Activated B cell treated with CpG ODN at 0.5 μM for 24 hours (primary cell): ENCODE results near the gene SMPD4. TPM values are rescaled to one million over a fixed set of nuclear protein-coding genes. Genes with fewer than 3 reads are reported as not detected.
"Not testable (repeated sequence)": the region's sequence is repeated elsewhere in the genome, so short reads cannot be mapped to it uniquely, and the experiment has no call there.

Experiments
- ATAC-seq: fragments of 200-7000 bp; cut with Tn5 transposase; one replicate; pipeline ENCODE4 v1.10.0; 2021; ENCODE audit warnings: low read depth, mild to moderate bottlenecking, moderate library complexity
- CTCF ChIA-PET: fragments of 350-600 bp; sonication (Branson Sonifier 250); formaldehyde crosslinking; loops from one replicate; lab custom pipeline; 2021; ENCODE audit warnings: antibody characterized with exemption; lab: Charles Lee
- POLR2A ChIA-PET: fragments of 350-600 bp; sonication (Branson Sonifier 250); formaldehyde crosslinking; loops from one replicate; lab custom pipeline; 2021; ENCODE audit warnings: antibody characterized with exemption; lab: Charles Lee
- DNase-seq: peaks from one replicate; pipeline ENCODE4 v3.0.0; 2022
- H3K27ac Mint-ChIP-seq: one replicate; pipeline ENCODE4 v1.8.0; 2020; ENCODE audit warnings: mixed read lengths
- H3K27me3 Mint-ChIP-seq: one replicate; pipeline ENCODE4 v1.8.0; 2021; ENCODE audit warnings: mixed read lengths
- H3K36me3 Mint-ChIP-seq: one replicate; pipeline ENCODE4 v1.8.0; 2021; ENCODE audit warnings: low read depth, mixed read lengths
- H3K4me1 Mint-ChIP-seq: one replicate; pipeline ENCODE4 v1.8.0; 2021; ENCODE audit warnings: mixed read lengths
- H3K4me3 Mint-ChIP-seq: one replicate; pipeline ENCODE4 v1.8.0; 2020; ENCODE audit warnings: mild to moderate bottlenecking, mixed read lengths
- H3K9me3 Mint-ChIP-seq: one replicate; pipeline ENCODE4 v1.8.0; 2020; ENCODE audit warnings: mixed read lengths
- CTCF ChIP-seq: fragments of 200-600 bp; IDR thresholded peaks from one replicate; pipeline ENCODE4 v1.8.0; 2022; ENCODE audit warnings: antibody characterized with exemption, mild to moderate bottlenecking
- intact Hi-C: fragments of 100-400 bp; cut with micrococcal nuclease; formaldehyde crosslinking; loops from one replicate; pipeline ENCODE4 v1.15.1; 2024
- total RNA-seq: library from RNA; stranded (reverse); gene quantifications from 2 replicates; pipeline ENCODE4 v1.2.3, GENCODE V29; 2022

SMPD4 gene
- total RNA-seq, 1 donor from 2014 or later = 66.8 TPM

GRCh38 chr2:130169896-130170295 lies 11.5 kb downstream of the SMPD4 start:
- Mint-ChIP-seq H3K4me1 (no peaks in the 10 kb centered on the region), H3K9me3 (no peaks in the 10 kb centered on the region), H3K27me3 (no peaks in the 10 kb centered on the region), H3K4me3 (no peak overlapping the region), H3K27ac (no peak overlapping the region), H3K36me3 (peaks cover 78% of the 10 kb centered on the region)
- DNase-seq (no peak), ATAC-seq (no peak)
- CTCF ChIA-PET = no interaction called here
- intact Hi-C loops = no loop called here
- POLR2A ChIA-PET = interaction anchor here (0.5 to 0.7 kb wide), 2 partner anchors 171 to 1334 kb away, joined by 3 read pairs; no protein-coding TSS in a partner anchor
- TF ChIP-seq CTCF = no peak

- H3K4me3 Mint-ChIP-seq, H3K27me3 Mint-ChIP-seq, CTCF ChIA-PET, ATAC-seq, DNase-seq, H3K4me1 Mint-ChIP-seq, H3K27ac Mint-ChIP-seq, POLR2A ChIA-PET, intact Hi-C loops, H3K9me3 Mint-ChIP-seq: not testable (repeated sequence)
- H3K36me3 Mint-ChIP-seq = peaks cover 78% of the 10 kb centered on the region
Measured at GRCh38 chr2:130169163-130169562, 12.2 kb downstream of the SMPD4 start.

GRCh38 chr2:130166611-130167010 lies 14.8 kb downstream of the SMPD4 start:
- H3K36me3 Mint-ChIP-seq = peaks cover 76% of the 10 kb centered on the region
- intact Hi-C loops, H3K27ac Mint-ChIP-seq, H3K9me3 Mint-ChIP-seq, H3K4me3 Mint-ChIP-seq, H3K27me3 Mint-ChIP-seq, H3K4me1 Mint-ChIP-seq, DNase-seq, ATAC-seq, CTCF ChIA-PET: not testable (repeated sequence)
- POLR2A ChIA-PET = interaction anchor here (1.0 kb wide), 1 partner anchor 15 kb away, joined by 3 read pairs; the partner anchor contains the start of gene SMPD4

- CTCF ChIA-PET = no interaction called here
- Mint-ChIP-seq H3K36me3 (peaks cover 74% of the 10 kb centered on the region), H3K4me3 (no peak overlapping the region), H3K27me3 (no peaks in the 10 kb centered on the region), H3K4me1 (no peaks in the 10 kb centered on the region), H3K9me3 (no peaks in the 10 kb centered on the region), H3K27ac (no peak overlapping the region)
- POLR2A ChIA-PET = interaction anchor here (1.0 kb wide), 1 partner anchor 16 kb away, joined by 3 read pairs; the partner anchor contains the start of gene SMPD4
- DNase-seq = no peak
- no peak for ATAC-seq
- intact Hi-C loops = no loop called here
- TF ChIP-seq CTCF = no peak
Measured at GRCh38 chr2:130165293-130166016, 15.9 kb downstream of the SMPD4 start.

GRCh38 chr2:130162968-130163367 lies 18.4 kb downstream of the SMPD4 start:
- Mint-ChIP-seq H3K4me1 (peaks cover 17% of the 10 kb centered on the region), H3K36me3 (peaks cover 68% of the 10 kb centered on the region), H3K27me3 (no peaks in the 10 kb centered on the region), H3K9me3 (no peaks in the 10 kb centered on the region), H3K4me3 (no peak overlapping the region), H3K27ac (no peak overlapping the region)
- DNase-seq = no peak
- CTCF ChIA-PET = no interaction called here
- no peak for ATAC-seq
- no peak for TF ChIP-seq CTCF
- intact Hi-C loops = no loop called here
- POLR2A ChIA-PET = interaction anchor here (0.6 kb wide), 1 partner anchor 17 kb away, joined by 9 read pairs; no protein-coding TSS in a partner anchor

GRCh38 chr2:130162486-130162885 lies 18.9 kb downstream of the SMPD4 start:
- H3K9me3 Mint-ChIP-seq, ATAC-seq, H3K4me3 Mint-ChIP-seq, intact Hi-C loops, H3K27me3 Mint-ChIP-seq, CTCF ChIA-PET, DNase-seq, POLR2A ChIA-PET, H3K27ac Mint-ChIP-seq: not testable (repeated sequence)
- H3K36me3 Mint-ChIP-seq = peaks cover 64% of the 10 kb centered on the region
- peaks cover 22% of the 10 kb centered on the region for H3K4me1 Mint-ChIP-seq

- peaks cover 33% of the 10 kb centered on the region for H3K4me1 Mint-ChIP-seq
- H3K27ac Mint-ChIP-seq, H3K27me3 Mint-ChIP-seq, ATAC-seq, DNase-seq, H3K4me3 Mint-ChIP-seq, H3K9me3 Mint-ChIP-seq, CTCF ChIA-PET, intact Hi-C loops, POLR2A ChIA-PET: not testable (repeated sequence)
- peaks cover 52% of the 10 kb centered on the region for H3K36me3 Mint-ChIP-seq
Measured at GRCh38 chr2:130160838-130161705, 20.3 kb downstream of the SMPD4 start.
